Urinary bladder (tissue), 4 donors: ENCODE data around the gene KLHL42. TPM values are rescaled to one million over a fixed set of nuclear protein-coding genes. Genes with fewer than 3 reads are reported as not detected.
A peak's percentile ranks its signal among the peaks of the same experiment; 100 is the strongest.
"Not testable (repeated sequence)": the region's sequence is repeated elsewhere in the genome, so short reads cannot be mapped to it uniquely, and the experiment has no call there.

ENCODE experiments used
- DNase-seq: peaks from one replicate; pipeline ENCODE4 v3.0.0-alpha.2; 2015; ENCODE audit errors: extremely low spot score
- H3K27ac ChIP-seq: one replicate; pipeline ENCODE4 v1.5.1; 2013; ENCODE audit warnings: low read depth, mild to moderate bottlenecking, moderate library complexity
- H3K36me3 ChIP-seq: one replicate; pipeline ENCODE4 v1.6.1; 2013; ENCODE audit warnings: mild to moderate bottlenecking, moderate library complexity; ENCODE audit not compliant: insufficient read depth
- H3K4me1 ChIP-seq: one replicate; pipeline ENCODE4 v1.6.1; 2013; ENCODE audit warnings: mild to moderate bottlenecking, moderate library complexity; ENCODE audit not compliant: insufficient read depth
- H3K4me3 ChIP-seq: one replicate; pipeline ENCODE4 v1.5.1; 2013; ENCODE audit warnings: low read depth, low read length
- WGBS: extraction: QIAGEN DNeasy Blood & Tissue Kit; methylation state at CpG from one replicate; pipeline ENCODE4 v1.1.7; 2013; 5-methylcytosine and 5-hydroxymethylcytosine counted together
- polyA plus RNA-seq: library from polyadenylated mRNA; stranded (reverse); fragments of 200-250 nt; gene quantifications from one replicate; pipeline ENCODE4 v1.2.3, GENCODE V29; 2013
- small RNA-seq: library from RNA; depleted of rRNA; stranded (forward); fragments of <200 nt; gene quantifications from one replicate; pipeline ENCODE3, GENCODE V24; 2014
- total RNA-seq: library from RNA; depleted of rRNA; stranded (reverse); fragments of >200 nt; gene quantifications from one replicate; pipeline ENCODE4 v1.2.3, GENCODE V29; 2014
- donor health status: healthy with polysubstance abuse.
- donor health status: healthy.

The KLHL42 gene
- total and polyA plus RNA-seq, 2 donors = 39.5 to 70.0 TPM

DNA sequence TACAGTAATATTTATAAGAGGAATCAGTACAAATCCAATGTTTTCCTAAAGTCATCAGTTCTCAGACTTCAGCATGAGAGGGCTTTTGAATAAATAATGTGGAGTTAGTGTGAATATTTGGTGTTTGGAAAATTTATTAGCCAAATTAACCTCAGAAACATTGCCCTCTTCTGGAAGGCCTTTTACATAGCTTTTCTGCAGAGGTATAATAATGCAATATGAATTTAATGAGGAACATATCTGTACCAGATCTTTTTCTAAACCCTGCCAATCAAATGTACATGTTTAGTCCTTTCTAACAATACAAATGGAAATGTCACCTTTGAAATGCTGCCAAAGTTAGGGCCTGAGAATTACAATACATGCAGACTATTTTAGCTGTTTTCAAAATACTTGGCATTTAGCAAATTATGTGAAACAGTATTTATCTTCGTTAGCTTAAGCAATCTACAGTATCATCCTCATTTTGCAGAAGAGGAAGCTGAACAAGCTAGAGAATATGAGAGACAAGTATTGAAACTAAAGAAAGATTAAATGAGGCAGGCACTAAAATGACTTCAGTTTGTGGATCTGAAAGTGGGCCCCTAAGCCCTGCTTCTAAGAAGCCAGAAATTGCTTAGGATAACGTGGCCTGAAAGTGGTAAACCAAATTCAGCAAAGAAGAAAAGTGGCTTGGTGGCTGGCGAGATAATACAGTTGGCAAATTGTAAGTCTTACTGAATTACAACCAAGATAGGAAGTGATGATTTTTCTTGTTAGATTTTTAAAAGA lies 60.4 kb downstream of the KLHL42 start:
- no peak for DNase-seq
- 72% methylated on average over 3 of the region's 3 CpGs for WGBS
- Histone ChIP-seq H3K36me3 (no peaks in the 10 kb centered on the region), H3K4me3 (no peak overlapping the region), H3K27ac (no peak overlapping the region), H3K4me1 (no peaks in the 10 kb centered on the region)

DNA sequence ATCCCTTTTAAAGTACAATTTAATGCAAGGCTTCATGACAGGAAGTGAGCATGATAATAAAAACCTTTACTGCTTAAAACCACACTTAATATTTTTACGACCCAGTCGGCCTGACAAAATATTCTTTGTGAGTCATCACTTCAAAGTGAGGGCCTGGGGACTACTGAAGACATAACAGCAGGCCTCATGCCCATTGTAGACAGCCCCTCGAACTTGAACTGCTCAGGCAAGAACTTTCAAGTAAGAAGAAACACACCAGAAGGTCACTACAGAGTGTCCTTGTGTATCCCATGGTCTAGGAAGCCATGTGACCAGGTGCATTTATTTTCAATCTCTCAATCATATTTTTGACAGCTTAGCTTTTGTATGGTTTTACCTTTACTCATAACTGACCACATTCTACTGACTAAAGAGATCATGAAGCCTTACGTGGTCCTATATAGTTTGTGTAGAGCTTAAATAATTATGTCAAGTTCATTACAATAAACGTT lies 61.4 kb downstream of the KLHL42 start:
- Histone ChIP-seq H3K4me1 (no peaks in the 10 kb centered on the region), H3K36me3 (no peaks in the 10 kb centered on the region), H3K4me3 (no peak overlapping the region), H3K27ac (no peak overlapping the region)
- 41% methylated on average over 5 of the region's 5 CpGs for WGBS
- DNase-seq = no peak

DNA sequence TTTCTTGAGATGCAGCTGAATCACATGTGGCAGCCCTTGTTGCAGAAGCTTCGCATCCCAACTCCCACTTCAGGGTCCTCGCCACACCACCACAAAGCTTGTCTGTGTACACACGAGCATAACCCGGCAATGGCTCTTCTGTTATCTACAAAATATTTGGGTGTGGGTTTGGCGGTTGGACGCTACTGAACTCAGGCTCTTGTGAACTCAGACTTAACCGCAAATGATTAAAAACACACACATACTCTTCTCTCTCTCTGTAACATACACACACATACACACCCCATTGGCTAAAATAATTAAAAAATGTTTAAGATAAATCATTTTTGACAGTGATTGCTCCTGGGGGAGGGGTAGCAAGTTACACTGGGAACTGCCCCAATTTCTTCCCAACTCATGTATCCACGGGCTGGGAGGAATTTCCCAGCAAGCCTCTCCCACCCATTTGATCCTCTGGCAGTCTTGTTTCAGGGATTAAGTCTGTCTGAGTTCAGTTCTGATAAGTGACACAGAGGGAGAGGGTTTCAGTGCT lies 63.7 kb downstream of the KLHL42 start:
- Histone ChIP-seq H3K27ac (no peak overlapping the region), H3K36me3 (no peaks in the 10 kb centered on the region), H3K4me1 (no peaks in the 10 kb centered on the region), H3K4me3 (no peak overlapping the region)
- peak; percentile 13 for DNase-seq
- WGBS = 35% methylated on average over 8 of the region's 8 CpGs

DNA sequence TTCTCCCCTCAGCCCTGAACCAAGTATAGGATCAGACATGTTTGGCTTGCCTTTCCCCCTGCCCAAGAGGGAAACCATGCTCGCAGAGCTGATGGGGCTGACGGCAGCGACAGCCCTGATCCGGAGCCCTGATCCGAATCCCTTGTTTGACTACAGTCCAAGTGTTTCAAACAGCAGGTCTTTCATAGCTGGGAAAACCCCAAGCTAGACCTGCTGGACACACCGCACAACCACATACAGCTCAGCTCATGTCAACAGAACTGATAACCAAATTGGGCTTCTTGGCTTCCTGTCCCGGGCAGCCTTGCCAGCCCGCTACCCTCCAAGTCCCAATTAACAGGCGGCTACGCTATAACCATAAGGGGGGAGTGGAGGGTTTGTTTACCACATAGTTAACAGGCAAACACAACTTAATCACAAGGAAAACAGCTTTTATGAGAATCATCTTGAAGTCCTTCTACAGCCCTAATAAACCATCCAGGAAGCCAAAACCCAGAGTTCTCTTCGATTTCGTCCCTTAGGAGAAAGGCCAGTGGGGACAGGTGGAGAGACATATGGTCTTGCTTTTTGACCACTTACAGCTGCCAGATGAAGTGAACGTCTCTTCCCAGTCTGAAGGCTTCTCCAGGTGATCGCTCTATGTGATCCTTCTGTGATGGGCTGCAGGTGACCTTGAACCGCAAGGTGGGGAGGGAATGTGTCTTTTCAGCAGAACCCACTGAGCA lies 64.5 kb downstream of the KLHL42 start:
- Histone ChIP-seq H3K4me1 (no peaks in the 10 kb centered on the region), H3K4me3 (no peak overlapping the region), H3K36me3 (no peaks in the 10 kb centered on the region), H3K27ac (no peak overlapping the region)
- no peak for DNase-seq
- WGBS = 37% methylated on average over 15 of the region's 15 CpGs

DNA sequence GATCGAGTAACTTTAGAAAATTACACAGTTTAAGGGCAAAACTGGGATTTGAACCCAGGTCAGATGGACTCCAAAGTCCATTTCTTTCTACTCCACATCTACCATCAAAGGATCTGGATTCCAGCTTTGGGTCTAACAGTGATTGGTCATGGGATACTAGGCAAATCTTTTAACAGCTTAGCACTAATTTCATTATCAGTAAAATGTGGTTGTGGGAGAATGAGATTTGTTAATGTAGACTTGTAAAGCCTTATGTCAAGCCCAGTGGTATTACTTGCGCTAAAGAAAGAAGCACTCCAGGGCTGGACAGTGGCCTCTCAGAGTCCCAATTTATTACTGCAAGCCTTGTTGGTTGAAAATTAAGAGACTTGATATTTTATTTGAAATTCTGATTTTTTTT lies 65.2 kb downstream of the KLHL42 start:
- Histone ChIP-seq H3K27ac (no peak overlapping the region), H3K4me3 (no peak overlapping the region), H3K36me3 (no peaks in the 10 kb centered on the region), H3K4me1 (no peaks in the 10 kb centered on the region)
- DNase-seq = no peak
- 91% methylated on average over 2 of the region's 2 CpGs for WGBS

DNA sequence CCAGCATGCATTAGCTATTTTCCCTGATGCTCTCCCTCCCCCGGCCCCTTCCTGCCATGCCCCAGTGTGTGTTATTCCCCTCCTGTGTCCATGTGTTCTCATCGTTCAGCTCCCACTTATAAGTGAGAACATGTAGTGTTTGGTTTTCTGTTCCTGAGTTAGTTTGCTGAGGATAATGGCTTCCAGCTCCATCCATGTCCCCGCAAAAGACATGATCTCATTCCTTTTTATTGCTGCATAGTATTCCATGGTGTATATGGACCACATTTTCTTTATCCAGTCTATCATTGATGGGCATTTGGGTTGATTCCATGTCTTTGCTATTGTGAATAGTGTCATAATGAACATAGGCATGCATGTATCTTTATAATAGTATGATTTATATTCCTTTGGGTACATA lies 65.7 kb downstream of the KLHL42 start:
- DNase-seq, H3K4me3 ChIP-seq, H3K4me1 ChIP-seq, H3K36me3 ChIP-seq, H3K27ac ChIP-seq: not testable (repeated sequence)
- 96% methylated on average over 3 of the region's 3 CpGs for WGBS

DNA sequence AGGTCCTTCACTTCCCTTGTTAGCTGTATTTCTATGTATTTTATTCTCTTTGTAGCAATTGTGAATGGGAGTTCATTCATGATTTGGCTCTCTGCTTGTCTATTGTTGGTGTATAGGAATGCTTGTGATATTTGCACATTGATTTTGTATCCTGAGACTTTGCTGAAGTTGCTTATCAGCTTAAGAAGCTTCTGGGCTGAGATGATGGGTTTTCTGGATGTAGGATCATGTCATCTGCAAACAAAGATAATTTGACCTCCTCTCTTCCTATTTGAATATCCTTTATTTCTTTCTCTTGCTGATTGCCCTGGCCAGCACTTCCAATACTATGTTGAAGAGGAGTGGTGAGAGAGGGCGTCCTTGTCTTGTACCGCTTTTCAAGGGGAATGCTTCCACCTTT lies 67.3 kb downstream of the KLHL42 start:
- not testable (repeated sequence) for DNase-seq, H3K27ac ChIP-seq, H3K36me3 ChIP-seq, H3K4me3 ChIP-seq, H3K4me1 ChIP-seq
- WGBS = 95% methylated on average over 2 of the region's 2 CpGs

DNA sequence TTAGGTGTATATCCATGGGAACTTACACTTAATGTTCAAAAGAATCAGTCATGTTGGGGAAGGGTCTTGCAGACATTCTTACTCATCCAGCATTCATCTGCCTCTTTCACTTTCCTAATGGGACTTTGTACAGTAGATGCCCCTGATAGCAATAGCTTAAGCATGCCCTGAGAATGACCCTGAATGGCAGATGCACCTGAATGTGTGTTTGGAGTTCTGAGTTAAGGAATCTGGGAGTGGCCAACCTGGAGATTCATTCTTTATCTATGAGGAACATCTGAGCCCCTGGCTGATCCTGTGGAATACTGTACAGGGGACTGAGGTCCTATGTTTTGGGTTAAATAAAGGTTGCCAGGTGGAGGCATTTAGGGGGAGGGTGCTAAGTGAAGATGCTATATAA lies 71.3 kb downstream of the KLHL42 start:
- Histone ChIP-seq H3K4me3 (no peak overlapping the region), H3K36me3 (no peaks in the 10 kb centered on the region), H3K4me1 (no peaks in the 10 kb centered on the region), H3K27ac (no peak overlapping the region)
- no peak for DNase-seq

DNA sequence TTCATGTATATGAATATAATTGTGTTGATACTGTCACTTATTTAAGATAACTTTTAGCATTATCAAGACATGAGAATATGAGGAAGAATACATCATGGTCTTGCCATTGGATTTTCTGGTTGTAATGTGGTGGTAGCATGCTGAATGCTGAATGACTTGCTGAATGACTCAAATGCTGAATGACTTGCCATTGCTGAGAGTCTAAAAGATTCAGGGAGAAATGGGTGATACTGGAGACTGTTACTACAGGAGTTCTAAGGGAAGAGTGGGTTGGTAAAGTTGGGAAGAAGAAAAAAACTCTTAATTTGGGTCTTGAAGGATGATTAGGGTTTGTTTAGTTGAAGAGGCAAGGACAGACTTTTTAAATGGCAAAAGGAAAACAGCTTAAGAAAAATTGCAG lies 72.1 kb downstream of the KLHL42 start:
- Histone ChIP-seq H3K36me3 (no peaks in the 10 kb centered on the region), H3K4me3 (no peak overlapping the region)
- no peak for DNase-seq

More for the DNA sequence above, 72.1 kb downstream of the KLHL42 start:
- H3K4me1 ChIP-seq = no peaks in the 10 kb centered on the region
- H3K27ac ChIP-seq = no peak overlapping the region

Small RNA genes within 50 kb of the gene (small RNA-seq; reads per million reads assigned to genes)
- gene RF00019 = not detected
- gene RF02271 = not detected

Other genes starting within 250 kb of the KLHL42 start
- gene REP15, start 83.8 kb upstream of the KLHL42 start, total RNA-seq = 0.95 TPM
- 0.84 TPM for gene REP15, start 83.8 kb upstream of the KLHL42 start, polyA plus RNA-seq
- 83.5 TPM for gene MRPS35, start 69.4 kb upstream of the KLHL42 start, total RNA-seq
- 40.9 TPM for gene MRPS35, start 69.4 kb upstream of the KLHL42 start, polyA plus RNA-seq
- gene MANSC4, start within 50 bp of the KLHL42 start, total RNA-seq = not detected
- not detected for gene MANSC4, start within 50 bp of the KLHL42 start, polyA plus RNA-seq
- 13.7 TPM for gene PTHLH, start 192.5 kb downstream of the KLHL42 start, total RNA-seq
- 7.5 TPM for gene PTHLH, start 192.5 kb downstream of the KLHL42 start, polyA plus RNA-seq